Stimulated activated CD4-positive, alpha-beta T cell treated with anti-CD3 and anti-CD28 coated beads, Interleukin-12 subunit alpha, Interleukin-12 subunit beta, amount 100 ng/mL, for 4 hours (primary cell): ENCODE measurements around the gene CCDC188.

ENCODE experiments used
- DNase-seq: peaks from one replicate; pipeline ENCODE4 v3.0.0-alpha.2; 2020

CCDC188 gene

GRCh38 chr22:20101638-20102037 lies 49.2 kb downstream of the CCDC188 start:
- no peak for DNase-seq

GRCh38 chr22:20099099-20099711 lies 51.6 kb downstream of the CCDC188 start:
- DNase-seq, result no peak
